GM21786 (cell line): Measurements from ENCODE around the gene DBN1.

Experiments
- ATAC-seq: cut with Tn5 transposase; IDR thresholded peaks from one replicate; pipeline ENCODE4 v1.9.1; 2021; ENCODE audit not compliant: unreplicated experiment

DBN1 gene

DNA sequence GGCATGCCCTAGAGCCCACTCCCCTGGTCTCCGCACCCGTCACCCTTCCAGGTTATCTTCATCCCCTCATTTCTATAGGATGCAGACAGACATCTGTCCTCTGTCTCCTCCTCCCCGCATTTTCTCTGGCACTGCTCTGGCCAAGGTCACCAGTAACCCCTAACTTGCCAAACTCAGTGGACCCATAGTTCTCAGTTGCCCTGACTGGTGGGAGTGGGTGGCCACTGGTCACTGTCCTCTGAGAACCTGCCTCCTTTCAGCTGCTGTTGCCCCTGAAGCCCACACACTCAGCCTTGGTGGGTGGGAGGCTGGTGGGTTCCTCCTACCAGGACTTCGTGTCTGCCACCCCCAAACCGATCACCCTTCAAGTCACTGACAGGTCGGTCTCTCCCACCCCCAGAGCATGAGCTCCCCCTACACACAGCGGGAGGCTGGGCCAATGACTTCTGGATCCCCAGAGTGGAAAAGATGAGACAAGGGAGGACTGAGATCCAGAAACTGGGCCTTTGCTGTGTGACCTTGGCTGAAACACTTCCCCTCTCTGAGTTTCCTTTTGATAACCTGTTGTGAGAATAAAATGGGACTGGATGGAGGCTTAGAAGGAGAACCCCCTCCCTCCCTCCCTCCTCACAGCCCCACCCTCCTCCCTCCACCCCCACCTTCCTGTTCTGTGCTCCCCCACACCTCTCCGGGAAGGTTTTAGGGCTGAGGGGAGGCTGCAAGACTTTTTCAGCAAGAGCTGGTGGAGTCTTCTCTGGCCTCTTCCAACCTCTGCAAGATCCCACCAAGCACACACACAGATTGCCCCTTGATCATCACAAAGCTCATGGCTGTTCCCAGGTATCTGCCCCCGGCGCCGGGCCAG, 2.4 kb upstream of the DBN1 start:
- ATAC-seq, result no peak

DNA sequence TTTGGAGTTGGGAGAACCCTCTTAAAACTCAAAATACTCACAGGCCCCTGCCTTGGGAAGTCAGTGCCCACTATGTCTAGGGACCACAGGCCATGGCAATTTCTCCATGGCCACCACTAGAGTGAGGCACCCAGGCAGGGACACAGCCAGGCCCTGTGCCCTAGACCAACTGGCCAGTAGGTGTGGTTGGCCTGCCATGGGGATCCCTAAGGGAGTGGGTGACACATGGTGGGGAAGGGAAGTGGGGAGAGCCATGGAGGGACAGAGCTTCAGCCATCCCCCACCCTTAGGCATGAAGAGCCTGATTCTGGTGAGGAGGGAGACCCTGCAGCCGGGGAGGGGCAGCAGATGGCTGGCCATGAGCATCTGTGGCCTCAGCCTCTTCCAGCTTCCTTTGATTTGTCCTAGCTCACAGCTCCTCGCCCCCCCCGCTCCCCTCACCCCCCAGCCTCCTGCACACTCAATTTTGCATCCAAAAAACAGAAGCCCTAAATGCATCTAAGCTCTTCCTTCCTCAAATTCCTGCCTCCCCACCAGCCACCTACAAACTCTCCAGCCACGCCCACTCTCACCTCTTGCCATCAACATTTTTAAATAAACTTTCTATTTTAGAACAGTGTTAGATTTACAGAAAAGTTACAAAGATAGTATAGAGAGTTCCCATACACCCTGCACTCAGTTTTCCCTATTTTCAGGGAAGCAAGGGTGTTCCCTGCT, 1.6 kb upstream of the DBN1 start:
- ATAC-seq, result no peak

DNA sequence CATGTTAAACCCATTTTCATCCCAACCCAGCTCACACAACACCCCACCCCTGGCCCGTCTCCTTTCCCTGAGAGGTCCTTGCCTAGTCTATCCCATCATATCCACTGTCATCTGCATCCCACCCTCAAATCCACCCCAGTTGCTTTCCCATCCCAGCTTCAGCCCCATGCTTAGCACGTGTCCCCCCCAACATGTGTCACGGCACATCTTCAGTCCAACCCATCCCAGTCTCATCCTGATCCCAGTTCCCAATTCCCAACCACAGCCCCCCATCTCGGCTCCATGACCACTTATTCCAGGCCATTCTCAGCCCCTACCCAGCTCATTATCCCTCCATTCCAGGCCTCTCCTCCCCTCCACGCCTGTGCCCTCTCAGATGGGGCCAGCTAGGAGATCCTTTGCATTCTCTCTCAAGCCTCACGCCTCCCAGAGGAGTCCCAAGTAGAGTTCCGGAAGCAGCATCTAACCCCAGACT, 605 bp upstream of the DBN1 start:
- no peak for ATAC-seq

DNA sequence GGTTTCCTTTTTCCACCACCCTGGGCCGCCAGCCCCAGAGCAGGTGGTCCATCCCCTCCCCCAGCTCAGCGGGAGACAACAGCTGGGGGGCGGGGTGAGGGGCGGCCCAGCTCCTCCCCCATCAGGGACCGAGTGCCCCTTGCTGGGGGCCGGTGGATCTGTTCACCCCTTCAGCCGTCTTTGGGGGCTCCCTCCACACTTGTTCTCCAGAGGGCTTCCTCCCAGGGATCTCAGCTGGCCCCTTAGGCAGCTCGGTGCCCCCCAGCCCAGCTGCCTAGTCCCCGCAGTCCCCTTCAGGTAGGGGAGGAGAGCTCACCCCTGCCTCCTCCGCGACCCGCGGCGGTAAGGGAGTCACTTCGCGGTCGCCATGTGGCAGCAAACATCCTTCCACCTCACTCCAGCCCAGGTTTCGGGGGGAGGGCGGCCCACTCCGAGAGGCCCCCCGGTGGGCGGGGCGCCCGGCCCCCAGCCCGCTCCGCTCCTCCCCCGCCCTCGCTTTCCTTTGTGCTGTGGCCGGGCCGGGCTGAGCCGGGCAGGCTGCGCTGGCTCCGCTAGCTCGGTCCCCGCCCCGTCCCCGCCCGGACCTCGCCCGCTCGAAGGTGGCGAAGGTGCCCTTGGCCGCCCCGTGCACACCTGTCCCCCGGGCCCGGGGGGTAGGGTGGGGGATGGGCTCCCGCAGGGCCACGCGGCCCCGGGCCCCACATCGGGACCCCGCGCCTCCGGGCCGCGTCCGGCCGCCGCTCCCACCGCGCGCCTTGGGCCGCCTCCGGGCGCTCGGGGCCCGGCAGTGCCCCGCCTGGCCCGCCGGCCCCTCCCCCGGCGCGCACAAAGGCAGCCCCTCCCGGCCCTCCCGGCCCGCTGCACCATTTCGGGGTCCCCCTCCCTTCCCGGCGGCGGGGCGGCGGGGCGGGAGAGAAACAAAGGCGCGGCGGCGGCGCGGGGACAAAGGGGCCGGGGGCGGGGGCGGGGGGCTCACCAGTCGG, 683 bp downstream of the DBN1 start:
- no peak for ATAC-seq

DNA sequence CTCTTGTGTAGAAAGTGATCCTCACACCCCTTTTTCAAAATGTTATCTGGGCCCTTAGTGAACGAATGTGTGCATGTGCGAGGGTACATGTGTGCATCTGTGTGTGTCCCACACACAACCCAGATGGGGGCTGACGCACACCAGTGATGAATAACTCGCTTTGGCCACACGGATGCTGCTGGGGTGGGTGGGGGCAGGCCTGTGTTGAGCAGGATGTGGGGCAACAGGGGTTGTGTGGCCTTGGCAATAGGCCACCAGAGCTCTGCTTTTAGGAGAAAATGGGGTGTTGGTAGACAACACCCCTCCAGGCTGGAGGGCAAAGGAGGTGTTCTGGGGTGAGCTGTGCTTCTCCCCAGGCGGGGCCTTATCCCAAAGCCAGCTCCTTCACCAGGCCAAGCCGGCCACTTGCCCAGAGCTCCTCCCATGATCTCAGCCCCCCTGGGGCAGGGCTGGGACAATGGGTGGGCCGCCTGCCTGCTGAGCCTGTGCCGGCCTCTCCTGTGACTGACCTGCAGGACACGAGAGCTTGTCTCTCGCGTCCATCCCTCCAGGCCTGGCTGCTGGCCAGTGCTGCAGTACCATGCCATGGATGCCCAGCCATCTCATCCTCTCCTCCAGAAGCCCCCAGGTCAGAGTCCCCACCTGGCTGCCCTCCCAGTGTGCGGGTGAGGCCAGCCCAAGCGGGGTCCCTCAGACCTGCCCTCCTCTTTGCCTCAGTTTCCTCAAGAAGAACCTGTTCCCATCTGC, 1.7 kb downstream of the DBN1 start:
- ATAC-seq, result no peak

DNA sequence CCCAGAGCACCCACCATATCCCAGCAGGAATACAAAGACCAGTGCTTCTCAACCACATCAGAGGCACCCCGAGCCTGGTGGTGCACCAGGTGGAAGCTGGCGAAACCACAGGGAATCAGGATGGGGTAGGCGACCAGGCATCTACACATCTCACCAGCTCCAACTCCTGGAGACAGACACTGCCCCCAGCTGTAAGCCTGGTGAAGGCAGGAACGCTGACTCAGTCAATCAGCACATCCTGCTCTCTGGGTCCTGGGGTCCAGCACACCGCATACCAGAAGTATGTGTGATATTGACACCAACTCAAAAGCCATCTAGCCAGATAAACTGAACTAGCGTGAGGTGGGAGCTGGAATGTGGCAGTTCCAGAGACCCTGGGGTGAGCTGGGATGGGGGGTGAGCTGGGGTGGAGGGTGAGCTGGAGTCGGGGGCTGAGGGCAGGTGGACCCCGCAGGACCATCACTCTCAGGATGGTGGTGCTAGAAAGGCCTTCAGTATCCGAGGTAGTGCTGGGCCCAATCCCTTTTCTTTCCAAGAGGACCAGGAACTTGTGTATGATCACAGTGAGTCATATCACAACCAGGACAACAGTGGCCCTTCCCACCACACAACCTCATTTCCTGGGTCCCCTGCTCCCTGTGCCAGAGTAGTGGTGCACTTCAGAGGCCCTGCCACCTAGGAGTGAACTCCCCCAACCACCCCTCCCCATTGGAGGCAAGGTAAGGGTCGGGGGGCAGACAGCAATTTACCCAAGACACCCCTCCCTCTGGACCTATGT, 2.5 kb downstream of the DBN1 start:
- ATAC-seq, result no peak

DNA sequence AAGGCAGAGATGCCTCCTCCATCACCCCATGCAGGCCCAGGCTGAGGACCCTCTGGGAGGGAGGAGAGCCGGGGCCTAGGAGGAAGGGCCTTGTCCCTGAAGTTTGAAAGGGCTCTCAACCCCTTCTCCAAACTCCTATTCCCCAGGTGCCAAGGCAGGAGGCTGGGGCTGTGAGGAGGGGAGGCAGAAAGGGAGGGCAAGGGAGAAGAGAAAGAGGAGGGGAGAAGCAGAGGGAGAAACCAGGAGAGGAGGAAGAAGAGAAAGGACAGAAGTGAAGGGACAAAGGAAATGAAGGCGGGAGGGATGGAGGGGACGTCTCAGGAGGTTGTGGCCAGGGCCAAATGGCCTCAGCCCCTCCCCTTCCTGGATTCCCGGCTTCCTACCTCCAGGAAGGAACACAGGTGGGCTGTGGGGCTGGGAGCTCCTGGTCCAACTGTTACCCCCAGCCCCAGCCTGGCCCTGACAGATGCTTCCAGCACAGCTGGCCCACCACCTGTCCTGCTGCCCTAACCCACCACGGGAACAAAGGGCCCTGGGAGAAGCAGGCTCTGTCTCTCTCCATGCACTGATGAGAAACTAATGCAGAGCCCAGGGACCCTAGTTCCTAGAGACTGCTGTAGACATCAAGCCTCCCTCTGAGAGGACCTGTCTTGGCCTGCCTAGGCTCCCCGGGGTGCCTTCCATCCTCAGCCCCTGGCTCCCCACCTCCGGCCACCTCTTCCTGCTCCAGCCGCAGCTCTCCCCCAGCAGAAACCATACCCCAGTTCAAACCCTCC, 3.5 kb downstream of the DBN1 start:
- ATAC-seq, result no peak

DNA sequence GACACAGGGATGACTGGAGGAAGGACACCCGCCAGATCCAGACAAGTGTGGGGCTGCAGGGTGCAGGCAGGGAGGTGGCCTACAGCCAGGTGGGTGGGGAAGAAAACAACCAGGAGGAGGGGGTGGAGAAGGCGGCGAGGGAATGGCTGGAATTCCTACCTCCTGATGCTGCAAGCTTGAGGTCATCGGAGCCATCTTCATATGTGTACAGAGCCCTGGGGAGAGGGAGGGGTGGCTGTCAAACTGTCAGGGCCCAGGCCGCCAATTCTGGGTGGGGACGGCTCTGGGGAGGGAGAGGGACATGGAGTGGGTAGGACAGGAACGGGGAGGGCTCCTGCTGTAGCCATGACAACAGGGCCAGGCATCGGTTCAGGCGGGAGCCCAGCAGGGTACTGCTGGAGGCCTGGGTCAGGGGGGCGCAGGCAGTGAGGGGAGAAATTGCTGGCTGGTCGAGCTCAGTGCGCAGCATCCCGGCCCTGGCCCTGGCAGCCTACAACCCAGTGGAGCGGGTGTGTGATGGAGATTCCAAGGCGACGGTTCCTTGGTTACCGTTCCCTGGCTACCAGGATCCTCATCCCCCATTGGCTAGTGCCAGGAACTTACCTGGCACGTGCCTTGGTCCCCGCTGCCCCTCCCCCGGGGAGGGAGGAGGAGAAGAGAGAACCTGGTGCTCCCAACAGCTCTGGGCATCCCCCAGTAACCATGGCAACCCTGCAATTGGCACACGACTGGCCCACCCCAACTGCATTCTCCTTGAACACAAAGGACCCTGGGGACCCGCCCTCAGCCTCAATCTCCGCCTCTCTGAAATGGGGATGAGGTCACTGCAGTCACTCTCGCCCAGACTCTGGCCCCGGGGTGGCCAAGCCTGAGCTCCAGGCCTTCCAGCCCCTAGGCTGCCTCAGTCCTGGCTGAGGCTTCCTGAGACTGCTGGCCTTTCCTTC, 4.5 kb downstream of the DBN1 start:
- no peak for ATAC-seq

DNA sequence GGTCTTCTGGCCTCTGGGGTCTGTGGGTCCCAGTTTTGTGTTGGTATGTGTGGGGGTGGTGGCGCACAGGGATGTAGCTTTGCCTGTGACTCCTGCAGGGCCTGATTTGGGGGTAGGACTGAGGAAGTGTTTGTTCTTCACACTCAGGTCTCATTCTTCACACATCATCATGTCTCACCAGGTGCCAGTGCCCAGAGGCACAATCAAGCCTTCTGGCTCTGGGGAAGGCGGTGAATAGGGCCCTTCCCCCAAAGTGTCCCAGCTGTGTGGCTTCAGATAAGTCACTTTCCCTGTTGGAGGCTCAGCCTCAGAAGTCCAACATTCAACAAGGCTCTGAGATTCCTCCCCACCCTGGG, 5.1 kb downstream of the DBN1 start:
- ATAC-seq, result no peak

DNA sequence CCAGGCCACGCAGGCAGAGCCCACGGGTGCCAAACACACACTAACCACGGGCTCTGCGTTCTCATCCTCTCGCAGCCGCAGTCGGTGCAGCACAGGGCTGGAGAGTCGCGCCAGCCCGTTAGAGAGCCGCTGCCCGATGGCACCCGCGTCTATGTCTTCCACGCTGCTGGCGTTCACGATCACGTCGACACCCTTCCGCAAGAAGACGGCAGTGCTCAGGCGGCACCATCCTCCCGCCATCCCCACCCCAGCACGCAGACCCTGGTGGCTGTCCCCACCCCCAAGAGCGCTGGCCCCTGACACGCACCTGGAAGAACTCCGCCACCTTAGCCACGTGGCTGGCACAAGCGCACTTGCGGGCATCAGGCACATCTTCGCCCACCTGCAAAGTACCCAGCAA, 6.0 kb downstream of the DBN1 start:
- ATAC-seq, result no peak

DNA sequence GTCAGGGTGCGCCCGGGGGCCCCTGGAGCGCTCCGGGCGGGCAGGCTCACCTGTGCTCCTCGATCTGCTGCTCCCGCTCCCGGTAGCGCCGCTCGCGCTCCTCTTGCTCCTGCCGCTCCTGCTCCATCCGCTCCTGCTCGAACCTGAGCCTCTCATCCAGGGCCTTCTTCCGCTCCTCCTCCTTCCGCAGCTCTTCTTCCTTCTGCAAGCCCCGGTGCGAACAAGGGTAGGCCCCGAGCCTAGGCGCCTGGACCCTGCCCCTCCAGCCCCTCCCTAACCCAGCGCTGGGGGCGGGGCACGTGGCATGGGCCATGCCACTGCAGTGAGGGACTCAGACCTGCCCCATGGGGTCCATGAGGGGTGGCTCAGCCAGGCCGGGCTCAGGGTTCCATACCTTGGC, 6.6 kb downstream of the DBN1 start:
- no peak for ATAC-seq

DNA sequence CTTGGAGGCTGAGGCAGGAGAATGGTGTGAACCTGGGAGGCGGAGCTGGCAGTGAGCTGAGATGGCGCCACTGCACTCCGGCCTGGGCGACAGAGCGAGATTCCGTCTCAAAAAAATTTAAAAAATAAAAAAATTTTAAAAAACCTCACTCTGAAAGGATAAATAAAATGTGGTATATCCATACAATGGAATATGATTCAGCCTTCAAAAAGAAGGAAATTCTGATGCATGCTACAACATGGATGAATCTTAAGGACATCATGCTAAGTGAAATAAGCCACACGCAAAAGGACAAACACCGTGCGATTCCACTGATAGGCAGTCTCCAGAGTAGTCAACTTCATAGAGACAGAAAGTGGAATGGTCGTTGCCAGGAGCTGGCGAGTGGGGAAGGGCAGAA, 8.4 kb downstream of the DBN1 start:
- ATAC-seq, result no peak

DNA sequence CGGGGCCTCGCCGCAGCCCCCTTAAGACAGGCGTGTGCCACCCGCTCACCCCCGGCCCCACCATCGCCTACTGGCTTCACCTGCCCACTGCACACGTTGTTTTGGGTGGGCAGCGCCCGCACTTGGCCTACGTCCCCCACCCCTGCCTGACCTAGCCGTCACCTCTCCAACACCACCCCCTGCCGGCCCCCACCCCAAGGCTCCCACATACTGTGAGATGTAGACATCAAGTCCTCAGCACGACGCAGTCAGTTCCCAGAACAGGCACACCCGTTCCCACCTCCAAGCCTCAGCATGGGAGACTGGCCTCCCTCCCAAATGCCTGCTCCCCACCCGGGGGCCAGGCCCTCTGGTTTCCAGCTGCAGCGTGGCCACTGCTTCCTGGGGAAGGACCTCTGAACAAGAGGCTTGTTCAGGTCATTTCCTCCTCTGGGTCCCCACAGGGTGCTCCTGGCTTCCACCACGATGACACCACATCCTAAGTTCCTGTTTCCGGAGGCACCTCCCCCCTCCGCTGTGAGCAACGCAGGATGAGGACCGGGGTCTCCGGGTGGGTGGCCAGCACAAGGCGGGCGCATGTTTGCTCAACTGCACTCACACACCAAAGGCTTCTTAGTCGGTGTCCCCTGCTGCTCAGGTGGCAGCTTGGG, 11.3 kb downstream of the DBN1 start:
- ATAC-seq, result no peak

DNA sequence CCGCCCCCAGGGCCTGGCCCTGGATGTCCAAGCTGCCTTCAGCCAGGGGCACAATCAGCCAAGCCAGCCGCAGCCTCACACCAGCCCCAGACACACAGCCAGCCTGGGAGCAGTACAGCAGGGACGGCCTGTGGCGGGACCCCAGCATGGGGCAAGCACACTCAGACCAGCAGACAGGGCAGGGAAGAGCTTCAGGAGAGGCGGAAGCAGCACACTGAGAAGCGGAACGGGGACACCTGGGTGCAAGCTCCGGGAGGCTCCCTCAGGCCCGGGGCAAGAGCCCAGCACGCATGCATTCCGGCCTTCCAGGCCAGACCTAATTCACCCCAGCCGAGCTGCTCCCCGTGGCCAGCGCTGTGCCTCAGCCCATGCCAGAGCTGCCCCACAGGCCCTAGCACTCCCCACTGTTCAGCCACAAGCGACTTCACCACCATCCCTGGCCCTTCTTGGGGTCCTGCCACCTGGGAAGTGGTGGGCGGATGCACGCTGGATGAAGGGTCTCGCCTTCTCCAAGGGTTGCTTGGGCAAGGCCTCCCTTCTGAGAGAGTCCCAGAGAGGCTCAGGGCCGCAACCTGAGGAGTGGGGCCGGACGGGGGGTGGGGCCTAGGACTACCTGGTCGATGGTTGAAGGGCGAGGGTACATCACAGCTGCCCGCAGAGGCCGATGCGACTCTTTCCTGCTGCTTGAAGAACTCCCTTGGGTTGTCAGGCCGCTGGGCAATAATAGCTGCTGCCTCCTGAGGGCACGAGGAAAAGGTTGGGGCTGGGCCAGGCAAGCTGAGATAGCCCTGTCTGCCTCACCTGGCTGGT, 13.4 kb downstream of the DBN1 start:
- ATAC-seq, result no peak

DNA sequence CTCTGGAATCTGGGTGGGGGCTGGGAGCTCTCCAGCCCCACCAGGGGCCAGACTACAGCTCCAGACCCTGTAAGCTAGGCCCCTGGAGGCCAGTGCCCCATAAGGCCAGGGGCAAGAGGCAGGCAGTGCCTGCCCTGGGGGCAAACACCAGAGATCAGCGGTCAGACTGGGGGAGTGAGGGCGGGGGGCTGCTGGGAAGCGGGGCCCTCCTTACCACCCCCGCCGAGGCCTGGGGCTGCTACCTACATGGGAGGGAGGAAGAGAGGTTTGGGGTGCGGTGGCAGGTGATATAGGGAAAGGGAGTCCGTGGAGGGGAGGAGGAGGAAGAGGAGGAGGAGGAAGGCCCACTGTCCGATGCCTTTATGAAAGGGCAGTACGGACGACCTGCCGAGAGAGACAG, 14.1 kb downstream of the DBN1 start:
- no peak for ATAC-seq

DNA sequence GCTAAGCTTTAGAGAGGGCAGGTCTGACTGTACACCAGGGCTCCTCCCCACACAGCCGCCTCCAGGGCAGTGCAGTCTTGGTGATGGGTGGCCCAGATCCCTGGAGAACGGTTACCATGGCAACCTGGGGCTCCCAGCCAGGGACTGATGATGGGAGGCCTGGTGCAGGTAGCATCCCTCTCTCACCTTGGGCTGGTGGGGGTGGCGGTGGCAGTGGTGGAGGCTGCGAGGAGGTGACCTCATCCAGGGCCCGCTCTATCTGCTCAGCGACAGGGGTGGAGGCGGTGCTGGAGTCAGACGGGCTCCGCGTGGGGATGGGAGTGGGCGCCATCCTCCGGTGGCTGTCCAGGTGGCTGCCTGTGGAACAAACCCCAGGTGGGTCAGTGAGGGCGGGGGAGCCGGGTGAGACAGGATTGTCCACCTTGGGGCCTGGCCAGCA, 14.5 kb downstream of the DBN1 start:
- no peak for ATAC-seq
